H54 (cell line): ENCODE data around the gene USH2A.
A peak's percentile ranks its signal among the peaks of the same experiment; 100 is the strongest.
"Not testable (repeated sequence)": the region's sequence is repeated elsewhere in the genome, so short reads cannot be mapped to it uniquely, and the experiment has no call there.

Source experiments
- DNase-seq: peaks from one replicate; pipeline ENCODE4 v3.0.0; 2011; ENCODE audit warnings: low spot score, mixed read lengths; ENCODE audit not compliant: insufficient read length
- FAIRE-seq: peaks from 3 replicates; lab custom pipeline; 2011; peaks lifted over from hg19 to GRCh38; lab: Jason Lieb, UNC
- POLR2A ChIP-seq: IDR thresholded peaks from 2 replicates; pipeline ENCODE4 v1.6.1; 2011; ENCODE audit warnings: low read depth, mild to moderate bottlenecking, low read length

The USH2A gene

DNA sequence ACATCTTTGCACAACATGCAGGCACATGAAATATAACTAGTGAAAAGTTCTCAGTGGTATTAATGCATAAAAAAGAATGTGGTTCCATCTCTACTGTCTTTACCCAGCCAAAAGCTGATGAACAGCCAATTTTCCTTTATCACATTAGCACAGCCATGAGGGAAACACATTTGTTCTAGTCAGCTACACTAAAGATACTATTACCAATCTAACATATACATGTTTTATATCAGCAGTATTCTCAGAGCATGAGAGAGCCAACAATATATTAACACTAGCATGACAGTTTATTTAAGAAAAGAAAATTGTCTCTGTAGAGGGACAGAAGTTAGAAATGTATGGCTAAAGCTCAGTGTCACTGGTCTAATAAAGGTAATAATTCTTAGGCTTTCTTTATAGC, 56.3 kb downstream of the USH2A start:
- TF ChIP-seq POLR2A = no peak
- no peak for DNase-seq
- no peak for FAIRE-seq

DNA sequence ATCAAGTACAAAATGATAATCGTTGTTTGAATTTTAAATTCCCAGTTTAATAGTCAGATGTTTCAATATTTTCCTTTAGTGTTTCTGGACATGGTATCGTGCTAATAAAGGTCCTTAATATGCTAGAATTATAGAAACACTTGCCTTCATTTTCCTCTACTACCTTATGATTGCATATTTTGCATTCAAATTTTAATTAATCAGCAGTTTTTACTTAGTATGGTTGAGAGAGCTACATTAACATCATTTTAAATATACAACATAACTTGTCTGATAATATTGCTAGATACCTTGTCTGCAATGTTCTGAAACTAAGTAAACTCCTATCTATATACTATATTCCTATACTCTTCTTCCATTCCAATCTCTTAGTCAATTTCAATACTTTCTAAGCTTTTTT, 66.3 kb downstream of the USH2A start:
- DNase-seq = no peak
- FAIRE-seq = no peak
- no peak for TF ChIP-seq POLR2A

DNA sequence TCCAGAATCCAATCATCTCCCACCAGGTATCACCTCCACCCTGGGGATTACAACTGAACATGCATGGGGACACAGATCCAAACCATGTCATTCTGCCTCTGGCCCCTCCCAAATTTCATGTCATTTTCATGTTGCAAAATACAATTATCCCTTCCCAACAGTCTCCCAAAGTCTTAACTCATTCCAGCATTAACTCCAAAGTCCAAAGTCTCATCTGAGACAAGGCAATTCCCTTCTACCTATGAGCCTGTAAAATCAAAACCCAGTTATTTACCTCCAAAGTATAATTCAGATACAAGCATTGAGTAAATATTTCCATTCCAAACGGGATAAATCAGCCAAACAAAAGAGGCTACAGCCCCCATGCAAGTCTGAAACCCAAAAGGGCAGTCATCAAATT, 73.1 kb downstream of the USH2A start:
- DNase-seq (no peak), FAIRE-seq (no peak)
- no peak for TF ChIP-seq POLR2A

DNA sequence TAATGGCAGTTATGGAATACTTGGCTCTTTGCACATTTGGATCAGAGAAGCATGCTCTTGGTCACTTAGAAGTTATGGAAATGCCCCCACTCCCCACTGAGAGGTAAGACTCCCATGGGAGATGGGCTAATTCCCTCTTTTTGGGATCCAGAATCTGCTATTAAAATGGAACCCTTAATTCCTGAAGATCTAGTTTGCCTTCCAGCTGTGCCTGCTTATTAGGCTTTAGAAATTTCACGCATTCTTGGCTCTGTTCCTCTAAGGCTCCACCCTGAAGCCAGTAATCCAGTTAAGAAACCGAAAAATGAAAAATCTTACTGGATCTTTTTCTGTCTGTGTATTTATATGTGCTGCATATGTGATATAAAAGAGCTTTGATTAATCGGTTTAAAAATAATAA, 76.7 kb downstream of the USH2A start:
- DNase-seq = no peak
- TF ChIP-seq POLR2A = no peak
- FAIRE-seq = no peak

DNA sequence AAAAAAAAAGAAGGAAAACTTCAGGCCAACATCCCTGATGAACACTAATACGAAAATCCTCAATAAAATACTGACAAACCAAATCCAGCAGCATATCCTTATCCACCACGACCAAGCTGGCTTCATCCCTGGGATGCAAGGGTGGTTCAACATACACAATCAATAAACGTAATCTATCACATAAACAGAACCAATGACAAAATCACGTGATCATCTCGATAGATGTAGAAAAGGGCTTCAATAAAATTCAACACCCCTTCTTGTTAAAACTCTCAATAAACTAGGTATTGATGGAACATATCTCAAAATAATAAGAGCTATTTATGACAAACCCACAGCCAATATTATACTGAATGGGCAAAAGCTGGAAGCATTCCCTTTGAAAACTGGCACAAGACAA, 82.7 kb downstream of the USH2A start:
- not testable (repeated sequence) for FAIRE-seq, DNase-seq

DNA sequence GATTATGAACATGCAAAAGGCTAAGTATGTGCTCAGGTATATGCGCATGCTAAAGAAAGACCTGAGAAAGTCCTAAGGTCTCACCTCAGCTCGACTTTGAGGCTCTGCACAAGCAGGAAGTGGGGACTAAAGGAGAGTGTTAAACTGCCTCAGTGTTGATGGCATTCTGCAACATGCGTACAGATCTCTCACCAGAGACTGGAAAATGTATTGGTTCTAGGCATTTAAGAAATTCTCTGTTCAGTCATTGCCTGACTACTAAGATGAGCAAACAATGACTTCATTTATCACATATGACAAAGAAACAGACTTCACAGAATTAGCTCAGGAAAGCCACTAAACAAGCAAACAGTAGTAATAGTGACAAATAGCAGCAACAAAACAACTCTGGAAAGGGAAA, 90.8 kb downstream of the USH2A start:
- DNase-seq = no peak
- FAIRE-seq = no peak
- no peak for TF ChIP-seq POLR2A

DNA sequence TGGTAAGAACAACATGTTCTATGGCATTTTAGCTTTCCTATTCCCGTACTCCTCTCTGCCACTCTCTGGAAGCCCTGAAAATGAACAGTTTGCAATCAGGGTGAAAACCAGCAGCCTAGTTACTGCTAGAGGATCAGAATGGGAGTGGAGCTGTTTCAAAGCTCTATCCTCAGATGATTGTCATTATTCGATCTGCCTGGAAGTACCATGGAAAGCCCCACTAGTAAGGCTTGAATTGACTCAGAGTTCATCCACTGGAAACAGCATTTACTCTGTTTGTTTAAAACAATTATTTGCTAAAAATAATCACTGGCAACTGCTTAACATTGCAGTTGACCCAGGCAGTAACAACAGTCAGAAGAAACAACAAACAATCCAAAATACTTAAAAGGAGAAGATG, 91.2 kb downstream of the USH2A start:
- no peak for DNase-seq
- TF ChIP-seq POLR2A = no peak
- FAIRE-seq = no peak

DNA sequence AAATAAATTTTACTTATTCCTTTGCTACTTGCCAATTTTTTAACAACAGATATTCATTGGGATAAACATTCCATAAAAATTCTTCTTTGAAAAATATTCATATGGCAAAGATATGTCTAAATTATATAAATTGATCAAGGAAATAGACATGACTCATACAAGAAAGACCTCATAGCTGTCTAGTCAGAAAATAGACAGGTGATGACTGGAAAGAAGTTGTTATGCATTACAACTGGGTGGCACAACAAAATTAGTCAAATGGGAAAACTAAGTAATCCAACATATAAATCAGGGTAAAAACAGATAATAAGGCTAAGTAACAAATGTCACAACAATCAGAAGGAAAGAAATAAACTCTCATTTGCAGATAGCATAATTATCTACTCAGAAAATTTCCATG, 92.0 kb downstream of the USH2A start:
- FAIRE-seq (no peak), DNase-seq (no peak)
- TF ChIP-seq POLR2A = no peak

DNA sequence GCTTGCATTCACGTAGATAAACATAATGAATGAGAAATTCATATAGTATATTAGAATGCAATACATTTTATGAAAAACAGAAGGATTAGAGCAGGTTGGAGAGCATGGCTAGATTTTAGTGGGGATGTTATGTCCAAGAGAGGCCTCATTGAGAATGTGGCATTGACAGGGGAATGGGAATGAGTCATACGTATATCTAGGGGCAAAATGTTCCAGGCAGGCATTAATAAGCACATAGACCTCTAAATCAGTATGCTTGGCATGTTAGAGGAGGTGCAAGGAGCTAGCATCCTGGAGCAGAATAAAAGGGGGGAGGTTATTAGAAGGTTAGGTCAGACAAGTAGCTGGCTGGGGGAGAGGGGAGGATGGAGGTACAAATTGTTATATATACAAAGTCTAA, 93.0 kb downstream of the USH2A start:
- no peak for TF ChIP-seq POLR2A
- DNase-seq (no peak), FAIRE-seq (no peak)

DNA sequence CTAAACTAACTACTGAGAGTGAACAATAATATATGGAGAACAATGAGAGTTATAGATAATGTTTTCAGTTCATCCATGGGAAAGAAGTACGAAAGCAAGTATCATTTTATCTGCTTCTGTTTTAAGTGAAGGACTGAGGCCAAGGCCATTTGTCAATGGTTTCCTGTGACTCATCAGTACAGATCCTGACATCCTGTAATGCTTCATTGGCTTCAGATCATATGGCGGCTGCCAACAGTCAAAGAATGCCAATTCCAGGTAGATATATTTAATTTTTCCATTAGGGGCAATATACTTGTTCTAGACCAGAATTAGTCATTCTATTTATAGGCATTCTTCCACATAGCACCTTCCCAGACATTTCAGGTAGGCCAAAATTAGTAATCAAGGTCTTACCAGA, 97.3 kb downstream of the USH2A start:
- FAIRE-seq = peak; percentile 6
- no peak for DNase-seq
- no peak for TF ChIP-seq POLR2A

DNA sequence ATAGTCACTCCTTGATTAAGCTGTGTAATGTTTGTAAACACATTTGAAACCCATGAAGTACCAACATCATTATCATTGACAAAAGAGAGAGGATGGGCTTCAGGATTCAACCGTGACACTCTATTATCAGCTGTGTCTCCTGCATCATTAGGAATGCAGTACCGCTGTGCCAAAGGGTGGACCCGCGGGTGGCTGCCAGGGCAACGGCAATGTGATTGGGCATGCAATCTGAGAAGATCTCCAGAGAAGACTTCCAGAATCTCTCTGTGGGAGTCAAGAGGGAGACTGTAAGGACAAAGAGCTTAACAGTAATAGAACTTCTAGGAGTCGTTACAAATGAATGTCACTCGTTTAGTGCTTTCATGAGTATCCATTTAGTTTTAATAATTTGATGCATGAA, 97.9 kb downstream of the USH2A start:
- no peak for FAIRE-seq
- DNase-seq = no peak
- no peak for TF ChIP-seq POLR2A

DNA sequence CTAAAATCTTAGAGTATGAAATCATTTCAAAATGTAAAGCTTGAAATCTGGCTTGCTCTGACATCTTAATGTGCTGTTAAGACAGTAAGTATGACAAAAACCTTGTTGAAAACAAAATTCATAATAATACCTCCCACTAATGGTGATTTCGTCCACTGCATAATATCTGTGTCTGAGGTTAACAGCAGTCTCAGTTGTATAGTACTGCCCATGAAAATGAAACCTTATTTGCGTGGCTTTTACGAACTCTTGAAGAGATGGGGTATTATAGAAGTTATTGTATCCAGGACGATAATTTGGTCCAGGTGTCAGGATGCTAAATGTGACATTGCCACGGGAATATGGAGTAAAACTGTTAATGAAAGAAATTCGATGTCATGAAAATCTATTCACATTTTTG, 99.9 kb downstream of the USH2A start:
- no peak for FAIRE-seq
- no peak for TF ChIP-seq POLR2A

DNA sequence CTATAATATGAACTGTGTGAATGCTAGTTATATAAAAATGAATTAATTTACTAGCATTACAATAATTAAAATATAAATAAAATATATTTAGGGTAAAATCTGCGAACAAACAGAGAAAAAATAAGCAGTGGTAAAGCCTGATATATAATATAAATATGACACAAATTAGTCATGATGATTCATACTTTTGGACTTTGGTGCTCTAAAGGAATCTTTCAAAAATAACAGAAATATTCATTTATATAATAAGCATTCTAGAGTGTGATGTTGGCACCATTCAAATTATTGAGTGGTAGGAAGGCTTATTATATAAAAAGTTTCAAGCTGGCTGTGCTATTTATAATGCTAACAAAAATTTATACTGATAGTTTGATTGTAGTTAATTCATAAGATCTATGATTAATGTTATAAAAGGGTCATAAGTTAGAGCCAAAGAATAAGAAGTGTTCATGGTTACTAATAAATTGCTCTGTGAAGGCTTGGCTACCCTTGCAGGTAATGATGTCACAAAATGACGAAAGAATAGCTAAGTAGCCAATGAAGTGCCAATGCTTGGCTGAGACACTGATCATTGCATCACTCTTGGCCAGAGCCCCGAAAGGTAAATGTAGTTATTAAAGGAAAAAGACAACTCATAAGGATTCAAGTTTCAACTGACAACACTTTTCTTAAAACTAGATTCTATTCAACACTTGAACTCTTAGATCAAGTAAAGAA, 108.7 kb downstream of the USH2A start:
- DNase-seq = no peak
- FAIRE-seq = no peak
- TF ChIP-seq POLR2A = no peak

More for the DNA sequence above, 99.9 kb downstream of the USH2A start:
- DNase-seq = no peak

DNA sequence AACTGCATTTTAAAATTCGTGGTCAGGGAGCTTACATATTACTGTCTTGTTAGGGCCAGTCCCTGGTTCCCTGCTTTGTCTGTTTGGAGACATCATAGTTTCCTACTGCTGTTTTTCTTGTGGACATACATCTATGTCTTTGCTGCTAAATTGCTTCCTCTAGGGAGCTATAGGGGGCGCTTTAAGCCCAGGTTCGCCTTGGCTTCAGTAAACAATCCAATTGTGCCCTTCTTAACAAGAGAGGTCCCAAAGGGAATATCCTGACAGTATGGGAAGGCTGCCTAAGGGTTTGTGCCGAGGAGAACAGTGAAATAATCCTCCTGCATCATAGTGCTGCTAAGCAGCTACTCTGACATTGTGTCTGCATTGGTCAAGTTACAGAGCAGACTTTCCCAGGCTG, 112.5 kb downstream of the USH2A start:
- DNase-seq = peak; percentile 4
- TF ChIP-seq POLR2A = no peak
- peak; percentile 20 for FAIRE-seq

DNA sequence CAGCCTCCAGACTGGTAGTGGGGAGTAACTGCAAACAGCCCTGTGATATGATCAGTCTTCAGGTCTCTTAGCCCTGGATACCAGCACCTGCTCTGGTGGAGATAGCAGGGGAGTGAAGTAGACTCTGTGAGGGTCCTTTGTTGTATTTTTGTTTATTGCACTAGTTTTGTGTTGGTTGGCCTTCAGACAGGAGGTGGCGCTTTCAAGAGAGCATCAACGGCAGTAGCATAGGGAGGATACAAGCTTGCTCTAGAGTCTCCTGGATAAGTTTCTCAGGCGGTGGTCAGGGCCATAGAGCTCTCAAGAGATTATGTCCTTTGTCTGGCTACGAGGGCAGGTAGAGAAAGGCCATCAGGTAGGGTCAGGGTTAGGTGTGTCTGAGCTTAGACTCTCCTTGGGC, 116.4 kb downstream of the USH2A start:
- TF ChIP-seq POLR2A = no peak
- no peak for FAIRE-seq
- DNase-seq = no peak
